Mesenteric fat pad (tissue), 1 donor: Measurements from ENCODE around the gene ALKBH8. TPM values are rescaled to one million over a fixed set of nuclear protein-coding genes. Genes with fewer than 3 reads are reported as not detected.
"Not testable (repeated sequence)": the region's sequence is repeated elsewhere in the genome, so short reads cannot be mapped to it uniquely, and the experiment has no call there.

Experiments used
- DNase-seq: peaks from one replicate; pipeline ENCODE4 v3.0.0-alpha.2; 2020; ENCODE audit warnings: low spot score
- total RNA-seq: library from RNA; stranded (reverse); fragmentation: NEBNext Ultra II Directional; extraction: Animal tissue kit (Norgen Biotek cat#: 25700); gene quantifications from one replicate; pipeline ENCODE4 v1.2.1, GENCODE V29; 2021
- donor health status: DM: yes; HTN: yes; CAD: no.

The ALKBH8 gene
- total RNA-seq, 1 donor from 2014 or later = 6.4 TPM

DNA sequence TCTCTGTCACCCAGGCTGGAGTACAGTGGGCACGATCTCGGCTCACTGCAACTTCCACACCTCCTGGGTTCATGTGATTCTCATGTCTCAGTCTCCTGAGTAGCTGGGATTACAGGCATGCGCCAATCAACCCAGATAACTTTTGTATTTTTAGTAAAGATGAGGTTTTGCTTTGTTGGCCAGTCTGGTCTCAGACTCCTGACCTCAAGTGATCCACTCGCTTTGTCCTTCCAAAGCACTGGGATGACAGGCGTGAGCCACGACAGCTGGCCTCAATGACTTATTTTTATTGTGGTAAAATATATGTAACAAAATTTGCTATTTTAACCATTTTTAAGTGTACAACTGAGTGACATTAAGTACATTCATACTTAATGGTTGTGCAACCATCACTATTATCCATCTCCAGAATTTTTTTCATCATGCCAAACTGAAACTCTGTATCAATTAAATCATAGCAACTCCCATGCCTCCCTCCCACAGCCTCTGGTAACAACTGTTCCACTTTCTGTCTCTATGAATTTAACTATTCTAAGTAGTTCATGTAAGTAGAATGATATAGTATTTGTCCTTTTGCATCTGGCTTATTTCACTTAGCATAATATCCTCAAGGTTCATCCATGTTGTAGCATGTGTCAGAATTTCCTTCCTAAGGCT lies 57.2 kb downstream of the ALKBH8 start:
- DNase-seq = no peak

DNA sequence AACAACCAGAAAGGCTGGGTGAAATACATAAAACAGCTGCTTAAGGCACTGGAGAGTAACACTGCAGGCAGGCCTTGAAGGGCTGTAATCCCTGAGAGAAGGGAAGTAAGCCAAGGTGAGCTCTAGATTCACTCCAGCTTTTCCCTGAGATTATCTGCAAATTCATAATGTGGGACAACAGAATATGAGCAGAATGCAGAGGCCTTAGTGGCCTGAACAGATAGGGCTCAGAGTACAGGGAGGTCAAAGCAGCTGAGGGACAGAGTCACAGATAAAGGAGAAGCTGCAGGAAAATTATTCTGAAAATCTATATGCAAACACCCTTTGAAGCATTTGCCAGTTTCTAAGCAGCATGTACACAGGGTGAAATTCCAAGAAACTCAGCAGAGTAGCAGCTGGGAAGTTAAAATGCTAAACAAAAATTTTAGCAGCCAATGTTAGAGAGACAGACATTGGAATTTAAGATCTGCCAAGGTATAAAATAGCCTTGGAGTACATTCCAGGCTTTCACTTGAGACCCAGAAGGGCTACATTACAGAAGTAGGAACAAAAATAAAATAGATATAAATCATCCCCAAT lies 59.8 kb downstream of the ALKBH8 start:
- DNase-seq = no peak

- no peak for DNase-seq
Observed at GRCh38 chr11:107504981-107505380, 60.6 kb downstream of the ALKBH8 start.

DNA sequence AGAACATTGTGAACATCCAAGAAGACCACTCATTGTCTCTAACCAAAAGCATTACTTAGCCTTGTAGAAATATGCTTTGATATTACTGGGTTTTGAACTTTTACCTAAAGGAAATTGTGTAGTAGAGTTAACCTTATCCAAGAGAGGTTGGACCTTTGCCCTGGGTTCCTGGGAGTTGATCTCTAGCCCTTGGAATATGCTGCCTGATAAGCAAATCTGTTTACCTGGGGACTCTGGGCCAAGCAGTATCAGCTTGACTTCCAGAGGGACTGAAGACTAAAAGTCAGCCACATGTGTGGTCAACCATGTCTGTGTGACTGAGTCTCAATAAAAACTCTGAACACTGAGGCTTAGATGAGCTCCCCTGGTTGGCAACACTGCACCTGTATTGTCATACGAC lies 63.8 kb downstream of the ALKBH8 start:
- no peak for DNase-seq

GRCh38 chr11:107497371-107497770 lies 68.2 kb downstream of the ALKBH8 start:
- DNase-seq = not testable (repeated sequence)

GRCh38 chr11:107496011-107496410 lies 69.5 kb downstream of the ALKBH8 start:
- DNase-seq = no peak

DNA sequence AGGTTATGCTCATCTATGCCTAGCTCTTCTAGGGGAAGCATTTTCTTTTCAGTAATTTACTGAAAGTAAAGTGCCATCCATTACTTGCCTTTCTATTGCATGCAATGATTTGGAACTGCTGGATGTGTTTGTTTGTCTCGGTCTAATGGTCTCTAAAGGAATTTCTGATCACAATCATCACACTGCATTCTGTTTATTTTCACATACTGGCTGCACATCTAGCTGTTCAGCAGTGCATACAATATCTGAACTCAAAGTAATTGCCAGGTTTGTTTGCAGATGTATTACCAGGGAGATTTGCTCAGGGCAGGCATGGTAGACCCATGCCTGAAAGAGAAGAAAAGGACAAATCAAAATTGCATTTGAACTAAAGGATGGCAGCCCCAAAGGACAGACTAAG lies 71.5 kb downstream of the ALKBH8 start:
- DNase-seq = no peak

DNA sequence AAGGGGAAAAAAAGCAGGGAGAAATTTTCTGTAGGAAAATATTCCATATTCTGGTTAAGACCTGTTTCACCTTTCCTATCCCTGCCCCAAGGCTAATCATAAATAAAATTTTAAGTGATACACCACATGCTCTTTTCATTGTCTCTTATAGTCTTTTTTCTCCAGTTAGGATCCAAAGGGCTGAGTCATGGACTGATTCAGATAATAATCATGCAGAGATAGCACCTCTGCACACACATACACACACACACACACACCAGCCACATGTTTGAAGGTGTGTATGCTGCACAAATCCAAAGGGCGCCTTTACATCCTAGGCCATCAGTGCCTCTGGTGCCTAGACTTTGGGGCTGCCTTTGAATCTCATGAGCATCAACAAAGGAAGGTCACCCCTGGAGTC lies 72.4 kb downstream of the ALKBH8 start:
- no peak for DNase-seq

DNA sequence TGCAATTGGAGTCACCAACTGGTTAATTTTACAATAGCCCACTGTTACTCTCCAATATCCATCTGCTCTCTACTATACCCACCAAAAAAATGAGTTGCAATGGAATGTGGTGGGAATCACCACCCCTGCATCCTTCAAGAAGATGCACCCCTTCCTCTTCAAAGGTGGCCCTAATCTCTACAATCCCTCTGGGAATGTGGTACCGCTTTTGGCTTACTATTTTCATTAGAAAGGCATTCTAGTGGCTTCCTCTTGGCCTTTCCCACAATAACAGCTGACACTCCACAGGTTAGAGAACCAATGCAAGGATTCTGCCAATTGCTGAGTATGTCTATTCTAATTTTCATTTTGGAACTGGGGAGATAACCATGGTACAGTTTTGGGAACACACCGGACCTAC lies 74.7 kb downstream of the ALKBH8 start:
- no peak for DNase-seq

- no peak for DNase-seq
Observed at GRCh38 chr11:107482234-107482633, 83.3 kb downstream of the ALKBH8 start.

DNA sequence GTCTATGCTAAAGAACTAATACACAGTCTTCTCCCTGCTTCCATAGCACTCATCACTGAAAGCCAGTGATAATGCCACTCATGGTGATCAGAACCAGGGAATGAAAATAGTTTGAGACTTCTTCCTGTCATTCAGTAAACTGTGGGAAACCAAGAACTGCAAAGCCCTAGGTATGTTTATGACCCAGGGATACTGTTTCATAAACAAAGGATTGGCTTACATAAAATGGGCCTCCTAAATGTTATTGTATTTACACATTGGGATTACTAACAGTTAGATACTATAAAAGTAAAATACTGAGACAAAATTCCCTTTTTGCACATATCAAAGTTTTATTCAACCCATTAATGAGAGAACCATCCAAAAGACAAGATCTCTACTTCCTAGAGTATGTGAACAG lies 86.6 kb downstream of the ALKBH8 start:
- no peak for DNase-seq

GRCh38 chr11:107477820-107478219 lies 87.7 kb downstream of the ALKBH8 start:
- no peak for DNase-seq

GRCh38 chr11:107473792-107474191 lies 91.7 kb downstream of the ALKBH8 start:
- no peak for DNase-seq

DNA sequence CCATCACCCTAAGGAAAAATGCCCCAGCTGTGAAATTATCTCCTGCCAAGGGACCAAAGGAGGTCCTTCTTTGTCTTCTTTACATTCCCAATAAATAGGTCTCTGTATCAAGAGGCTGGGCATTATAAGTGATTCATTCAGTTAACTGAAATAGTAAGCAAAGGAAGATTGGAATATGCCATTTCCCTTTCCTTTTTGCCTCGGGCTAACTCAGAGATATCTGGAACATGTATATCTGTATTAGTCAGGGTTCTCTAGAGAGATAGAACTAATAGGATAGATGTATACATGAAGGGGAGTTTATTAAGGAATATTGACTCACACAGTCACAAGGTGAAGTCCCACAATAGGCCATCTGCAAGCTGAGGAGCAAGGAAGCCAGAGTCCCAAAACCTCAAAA lies 92.6 kb downstream of the ALKBH8 start:
- no peak for DNase-seq

GRCh38 chr11:107468596-107468995 lies 96.9 kb downstream of the ALKBH8 start:
- DNase-seq = no peak

DNA sequence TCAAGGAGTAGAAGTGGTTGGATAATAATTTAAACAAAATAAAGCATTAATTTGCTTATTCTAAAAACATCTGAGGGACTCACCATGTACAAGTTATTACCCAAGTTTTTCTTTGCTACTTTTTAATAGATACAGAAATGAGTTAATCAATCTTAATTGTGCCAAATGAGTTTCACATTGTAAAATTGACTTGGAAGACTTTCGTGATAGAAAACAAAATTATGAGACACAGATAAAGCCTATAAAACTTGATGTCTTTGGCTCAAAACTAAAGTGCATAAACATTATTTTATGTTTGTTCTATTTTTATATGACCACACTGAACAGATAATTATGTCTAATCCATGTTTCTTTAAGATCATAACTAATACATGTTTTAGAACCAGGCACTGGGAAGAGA lies 97.8 kb downstream of the ALKBH8 start:
- DNase-seq = no peak

DNA sequence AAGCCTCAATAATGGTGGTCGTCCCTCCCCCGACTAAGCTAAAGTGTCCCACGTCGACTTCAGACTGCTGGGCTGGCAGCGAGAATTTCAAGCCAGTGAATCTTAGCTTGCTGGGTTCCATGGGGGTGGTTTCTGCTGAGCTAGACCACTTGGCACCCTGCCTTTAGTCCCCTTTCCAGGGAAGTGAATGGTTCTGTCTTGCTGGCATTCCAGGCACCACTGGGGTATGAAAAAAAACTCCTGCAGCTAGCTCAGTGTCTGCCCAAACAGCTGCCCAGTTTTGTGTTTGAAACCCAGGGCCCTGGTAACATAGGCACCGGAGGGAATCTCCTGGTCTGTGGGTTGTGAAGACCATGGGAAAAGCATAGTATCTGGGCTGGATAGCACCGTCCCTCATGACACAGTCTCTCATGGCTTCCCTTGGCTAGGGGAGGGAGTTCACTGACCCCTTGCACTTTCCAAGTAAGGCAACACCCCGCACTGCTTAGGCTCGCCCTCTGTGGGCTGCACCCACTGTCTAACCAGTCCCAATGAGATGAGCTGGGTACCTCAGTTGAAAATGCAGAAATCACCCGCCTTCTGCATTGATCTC lies 99.2 kb downstream of the ALKBH8 start:
- not testable (repeated sequence) for DNase-seq

DNA sequence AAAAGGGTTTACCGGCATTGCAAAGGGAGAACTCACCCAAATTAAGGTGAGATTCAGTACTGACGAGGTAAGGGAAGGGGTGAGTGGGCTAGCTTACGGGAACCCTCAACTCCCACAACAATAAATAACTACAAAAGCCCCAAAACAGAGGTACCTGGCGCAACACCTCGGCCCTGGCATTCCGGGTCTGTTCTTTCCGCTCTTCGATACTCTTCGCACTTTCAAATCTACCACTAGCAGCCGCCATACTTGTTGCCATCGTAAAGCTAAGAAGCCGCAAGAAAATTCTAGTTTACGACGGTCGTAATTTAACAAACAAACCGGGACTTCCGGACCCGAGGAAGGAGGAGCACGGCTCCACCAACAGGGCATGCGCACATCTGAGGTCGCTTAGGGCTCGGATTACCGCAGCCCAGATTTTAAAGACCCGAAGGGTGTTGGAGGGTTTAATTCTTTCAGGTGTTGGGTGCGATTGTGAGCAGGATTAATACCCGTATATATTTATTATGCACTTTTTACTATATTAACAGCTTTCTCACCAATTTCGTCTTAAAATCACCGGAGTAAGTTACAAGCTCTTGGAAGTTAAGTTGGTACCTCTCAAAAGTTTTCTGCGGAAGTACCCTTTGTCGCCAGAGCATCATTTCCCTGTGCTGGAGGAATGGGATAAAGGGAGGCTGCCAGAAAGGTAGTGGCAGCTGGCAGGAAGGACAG lies 107.8 kb downstream of the ALKBH8 start, which contains the start of gene CWF19L2:
Gene CWF19L2, minus strand, starts transcription at position 268 of the 714 bp plus-strand sequence. Its CDS starts 9 bp downstream, at position 259.
- DNase-seq = no peak

DNA sequence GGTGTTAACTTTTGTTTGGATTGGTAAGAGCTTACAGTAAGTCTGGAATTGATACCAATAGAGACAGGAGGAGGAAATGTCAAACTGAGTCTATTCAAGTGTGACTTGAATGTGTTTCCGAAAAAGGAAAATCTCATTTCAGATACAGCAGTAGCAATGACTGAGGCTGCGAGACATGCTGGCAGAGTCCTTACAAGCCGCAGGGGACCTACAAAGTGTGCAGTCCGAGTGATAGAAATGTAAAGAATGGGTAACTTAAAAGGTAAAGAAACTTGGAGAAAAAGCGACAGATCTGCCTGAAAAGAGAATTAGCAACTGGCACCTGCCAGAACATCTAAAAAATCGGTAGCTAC lies 108.4 kb downstream of the ALKBH8 start:
- DNase-seq = no peak

DNA sequence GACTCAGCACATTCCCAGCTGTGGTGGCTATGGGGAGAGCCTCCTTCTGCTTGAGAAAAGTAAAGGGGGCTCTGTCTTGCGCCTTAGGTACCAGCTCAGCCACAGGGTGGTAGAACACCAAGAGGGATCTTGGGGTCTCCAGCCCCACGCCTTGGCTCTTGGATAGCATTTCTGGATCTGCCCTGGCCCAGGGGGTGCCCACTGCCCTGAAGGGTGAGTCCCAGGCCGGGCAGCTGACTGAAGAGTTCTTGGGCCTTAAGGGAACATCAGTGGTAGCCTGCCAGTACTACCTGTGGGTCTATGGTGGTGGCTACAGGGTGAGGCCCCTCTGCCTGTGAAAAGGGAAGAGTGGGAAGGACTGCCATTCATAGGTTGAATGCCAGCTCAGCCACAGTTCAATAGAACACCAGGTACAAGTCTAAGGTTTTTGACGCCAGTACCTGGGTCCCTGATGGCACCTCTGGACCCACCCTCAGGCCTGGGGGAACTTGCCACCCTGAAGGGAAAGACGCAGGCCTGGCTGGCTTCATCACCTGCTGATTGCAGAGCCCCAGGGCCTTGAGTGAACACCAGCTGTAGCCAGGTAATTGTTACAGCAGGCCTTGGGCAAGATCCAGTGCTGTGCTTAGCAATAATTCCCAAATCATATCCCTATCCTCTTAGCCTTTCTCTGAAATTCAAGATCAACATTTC lies 111.8 kb downstream of the ALKBH8 start:
- DNase-seq = peak; percentile 73
